MCF 10A (cell line): ENCODE results near the gene AKAP9. TPM values are rescaled to one million over a fixed set of nuclear protein-coding genes. Genes with fewer than 3 reads are reported as not detected.

Experiments used
- BruUV-seq: library from RNA; stranded (reverse); fragments of 400-500 nt; replicated peaks from 2 replicates; lab custom pipeline; 2021; lab: Mats Ljungman, UMichigan
- CTCF ChIA-PET: fragments of 300-600 bp; sonication (Branson Sonifier 250); formaldehyde crosslinking; extraction: SDS; loops from one replicate; lab custom pipeline; 2021; ENCODE audit warnings: antibody characterized with exemption, inconsistent platforms; lab: Yijun Ruan, JAX
- POLR2A ChIA-PET: fragments of 300-600, 350-650 bp; sonication (Branson Sonifier 250); formaldehyde crosslinking; extraction: SDS; loops from one replicate; lab custom pipeline; 2020; ENCODE audit warnings: antibody characterized with exemption, inconsistent platforms; lab: Yijun Ruan, JAX
- DNase-seq: peaks from one replicate; pipeline ENCODE4 v3.0.0-alpha.2; 2018; ENCODE audit not compliant: unreplicated experiment
- H3K27ac Mint-ChIP-seq: one replicate; pipeline ENCODE4 v1.8.0; 2022; ENCODE audit warnings: mild to moderate bottlenecking, low read depth, mixed read lengths; ENCODE audit not compliant: unreplicated experiment
- H3K27me3 Mint-ChIP-seq: one replicate; pipeline ENCODE4 v1.8.0; 2022; ENCODE audit warnings: mixed read lengths; ENCODE audit not compliant: insufficient read depth, unreplicated experiment
- H3K36me3 Mint-ChIP-seq: one replicate; pipeline ENCODE4 v1.8.0; 2022; ENCODE audit warnings: mild to moderate bottlenecking, moderate library complexity, mixed read lengths; ENCODE audit not compliant: insufficient read depth, unreplicated experiment
- H3K4me1 Mint-ChIP-seq: one replicate; pipeline ENCODE4 v1.8.0; 2022; ENCODE audit warnings: mixed read lengths; ENCODE audit not compliant: insufficient read depth, unreplicated experiment
- H3K4me3 Mint-ChIP-seq: one replicate; pipeline ENCODE4 v1.8.0; 2022; ENCODE audit warnings: mild to moderate bottlenecking, moderate library complexity, mixed read lengths; ENCODE audit not compliant: unreplicated experiment
- H3K9me3 Mint-ChIP-seq: one replicate; pipeline ENCODE4 v1.8.0; 2022; ENCODE audit warnings: mixed read lengths; ENCODE audit not compliant: unreplicated experiment
- intact Hi-C: fragments of 100-400 bp; cut with micrococcal nuclease; formaldehyde crosslinking; loops from 2 replicates; pipeline ENCODE4 v1.14.1; 2022
- total RNA-seq: library from RNA; stranded (reverse); gene quantifications from 2 replicates; pipeline ENCODE4 v1.2.3, GENCODE V29; 2022
- TF ChIP-seq, protein P1 (sequence below): fragments of 200-600 bp; IDR thresholded peaks from one replicate; pipeline ENCODE4 v1.8.0; 2022; ENCODE audit warnings: antibody characterized with exemption, mild to moderate bottlenecking; ENCODE audit not compliant: unreplicated experiment

The AKAP9 gene
- total RNA-seq, 1 experiment from 2014 or later, result 39.2 TPM

GRCh38 chr7:92061154-92061553, 120.5 kb downstream of the AKAP9 start:
- intact Hi-C loops, result no loop called here
- peak; percentile 15 for DNase-seq
- H3K36me3 Mint-ChIP-seq, result peaks cover 18% of the 10 kb centered on the region
- no TSS peak for BruUV-seq
- H3K4me3 Mint-ChIP-seq, result no peak overlapping the region
- POLR2A ChIA-PET, result interaction anchor here (0.7 to 2.2 kb wide), 4 partner anchors 14 to 254 kb away, joined by 3 to 9 read pairs (median 4); partner anchors contain the start of genes ANKIB1, CYP51A1 and KRIT1
- peak overlapping the region; percentile 69 for H3K27ac Mint-ChIP-seq
- no peaks in the 10 kb centered on the region for H3K9me3 Mint-ChIP-seq
- no peaks in the 10 kb centered on the region for H3K27me3 Mint-ChIP-seq
- TF ChIP-seq, protein P1, sequence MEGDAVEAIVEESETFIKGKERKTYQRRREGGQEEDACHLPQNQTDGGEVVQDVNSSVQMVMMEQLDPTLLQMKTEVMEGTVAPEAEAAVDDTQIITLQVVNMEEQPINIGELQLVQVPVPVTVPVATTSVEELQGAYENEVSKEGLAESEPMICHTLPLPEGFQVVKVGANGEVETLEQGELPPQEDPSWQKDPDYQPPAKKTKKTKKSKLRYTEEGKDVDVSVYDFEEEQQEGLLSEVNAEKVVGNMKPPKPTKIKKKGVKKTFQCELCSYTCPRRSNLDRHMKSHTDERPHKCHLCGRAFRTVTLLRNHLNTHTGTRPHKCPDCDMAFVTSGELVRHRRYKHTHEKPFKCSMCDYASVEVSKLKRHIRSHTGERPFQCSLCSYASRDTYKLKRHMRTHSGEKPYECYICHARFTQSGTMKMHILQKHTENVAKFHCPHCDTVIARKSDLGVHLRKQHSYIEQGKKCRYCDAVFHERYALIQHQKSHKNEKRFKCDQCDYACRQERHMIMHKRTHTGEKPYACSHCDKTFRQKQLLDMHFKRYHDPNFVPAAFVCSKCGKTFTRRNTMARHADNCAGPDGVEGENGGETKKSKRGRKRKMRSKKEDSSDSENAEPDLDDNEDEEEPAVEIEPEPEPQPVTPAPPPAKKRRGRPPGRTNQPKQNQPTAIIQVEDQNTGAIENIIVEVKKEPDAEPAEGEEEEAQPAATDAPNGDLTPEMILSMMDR, result no peak
- CTCF ChIA-PET, result interaction anchor here (1.0 to 1.4 kb wide), 3 partner anchors 10 to 231 kb away, joined by 3 to 5 read pairs (median 4); no protein-coding TSS in a partner anchor
- peaks cover 14% of the 10 kb centered on the region for H3K4me1 Mint-ChIP-seq

- BruUV-seq, result no TSS peak
- Mint-ChIP-seq H3K36me3 (peaks cover 49% of the 10 kb centered on the region), H3K4me1 (peaks cover 6% of the 10 kb centered on the region), H3K4me3 (no peak overlapping the region), H3K27ac (no peak overlapping the region), H3K27me3 (no peaks in the 10 kb centered on the region), H3K9me3 (no peaks in the 10 kb centered on the region)
- ChIA-PET POLR2A (interaction anchor here (0.5 to 1.0 kb wide), 2 partner anchors 17 to 123 kb away, joined by 3 to 5 read pairs; no protein-coding TSS in a partner anchor), CTCF (interaction anchor here (0.7 kb wide), 1 partner anchor 978 kb away, joined by 3 read pairs; no protein-coding TSS in a partner anchor)
- intact Hi-C loops, result no loop called here
- TF ChIP-seq, protein P1, result no peak
- DNase-seq, result no peak
Observed at GRCh38 chr7:92064438-92065029, 123.9 kb downstream of the AKAP9 start.

DNA sequence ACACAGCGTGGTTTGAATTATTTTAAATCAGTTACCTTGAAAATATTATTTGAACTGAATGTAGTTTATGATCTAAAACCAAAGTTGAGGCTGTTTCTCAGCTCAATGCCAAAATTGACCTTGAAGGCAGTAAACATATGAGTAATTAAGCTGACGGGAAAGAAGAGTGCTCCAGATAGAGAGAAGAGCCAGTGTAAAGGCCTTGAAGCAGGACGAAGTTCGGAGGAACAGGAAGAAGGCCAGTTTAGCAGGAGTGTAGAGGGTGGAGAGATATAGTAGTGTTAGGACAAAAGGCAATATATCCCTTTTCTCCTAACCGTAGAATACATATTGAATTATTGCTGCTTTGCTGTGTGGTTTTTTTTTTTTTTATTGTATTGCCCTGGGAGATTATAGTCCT, 130.4 kb downstream of the AKAP9 start:
- ChIA-PET CTCF (interaction anchor here (0.7 to 1.7 kb wide), 2 partner anchors 10 to 30 kb away, joined by 4 to 5 read pairs; no protein-coding TSS in a partner anchor), POLR2A (no interaction called here)
- TF ChIP-seq, protein P1, result no peak
- Mint-ChIP-seq H3K27me3 (no peaks in the 10 kb centered on the region), H3K36me3 (peaks cover 55% of the 10 kb centered on the region), H3K9me3 (no peaks in the 10 kb centered on the region), H3K4me1 (no peaks in the 10 kb centered on the region), H3K27ac (no peak overlapping the region), H3K4me3 (no peak overlapping the region)
- no peak for DNase-seq
- intact Hi-C loops, result no loop called here
- no TSS peak for BruUV-seq

DNA sequence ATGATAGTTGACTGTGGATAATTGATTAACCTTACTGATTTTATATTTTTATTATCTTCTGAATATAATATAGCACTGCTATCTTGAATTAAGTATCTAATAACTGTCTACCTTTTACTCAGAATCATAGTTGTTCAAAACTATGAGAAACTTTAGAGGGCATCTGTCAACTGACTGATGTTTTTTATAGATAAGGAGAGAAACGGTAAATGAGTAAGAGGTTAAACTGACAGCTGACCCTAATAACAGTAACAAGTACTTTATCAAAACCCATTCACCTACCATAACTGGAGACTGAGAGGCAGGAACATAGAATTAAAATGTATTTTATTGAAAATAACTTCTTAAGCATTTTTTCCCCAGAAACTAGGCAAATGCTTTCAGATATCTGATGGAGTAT, 131.5 kb downstream of the AKAP9 start:
- Mint-ChIP-seq H3K36me3 (peaks cover 47% of the 10 kb centered on the region), H3K4me3 (no peak overlapping the region), H3K27me3 (no peaks in the 10 kb centered on the region), H3K4me1 (no peaks in the 10 kb centered on the region), H3K27ac (no peak overlapping the region), H3K9me3 (no peaks in the 10 kb centered on the region)
- ChIA-PET POLR2A (interaction anchor here (2.0 kb wide), 1 partner anchor 15 kb away, joined by 7 read pairs; no protein-coding TSS in a partner anchor), CTCF (interaction anchor here (1.3 kb wide), 1 partner anchor 242 kb away, joined by 3 read pairs; no protein-coding TSS in a partner anchor)
- no TSS peak for BruUV-seq
- TF ChIP-seq, protein P1, result no peak
- no peak for DNase-seq
- intact Hi-C loops, result no loop called here
